Activated CD8-positive, alpha-beta memory T cell treated with anti-CD3 and anti-CD28 coated beads, Interleukin-2, amount 50 U/mL, for 1 hour (primary cell): ENCODE measurements around the gene TMEM139.
"Not testable (repeated sequence)": the region's sequence is repeated elsewhere in the genome, so short reads cannot be mapped to it uniquely, and the experiment has no call there.

Experiments
- DNase-seq: peaks from one replicate; pipeline ENCODE4 v3.0.0-alpha.2; 2020; ENCODE audit errors: extremely low read depth

The TMEM139 gene

DNA sequence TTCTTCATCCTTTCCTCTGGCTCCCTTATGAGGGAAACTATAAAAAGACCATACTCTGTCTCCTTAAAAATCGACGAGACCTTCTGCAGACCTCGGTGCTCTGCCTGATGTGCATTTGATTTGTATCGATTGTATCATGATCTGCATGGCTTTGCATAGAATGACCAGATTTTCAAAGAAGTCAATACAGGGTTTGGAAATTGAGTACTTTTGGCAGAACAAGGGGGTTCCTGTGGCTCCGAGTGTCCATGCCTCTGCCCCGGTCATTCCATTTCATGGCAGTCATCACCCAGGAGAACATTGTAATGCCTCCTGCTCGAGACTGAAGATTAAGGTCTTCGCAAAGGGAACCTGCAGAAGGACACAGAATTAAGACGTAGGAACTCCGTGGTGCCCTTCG, 4.1 kb downstream of the TMEM139 start:
- DNase-seq: no peak

DNA sequence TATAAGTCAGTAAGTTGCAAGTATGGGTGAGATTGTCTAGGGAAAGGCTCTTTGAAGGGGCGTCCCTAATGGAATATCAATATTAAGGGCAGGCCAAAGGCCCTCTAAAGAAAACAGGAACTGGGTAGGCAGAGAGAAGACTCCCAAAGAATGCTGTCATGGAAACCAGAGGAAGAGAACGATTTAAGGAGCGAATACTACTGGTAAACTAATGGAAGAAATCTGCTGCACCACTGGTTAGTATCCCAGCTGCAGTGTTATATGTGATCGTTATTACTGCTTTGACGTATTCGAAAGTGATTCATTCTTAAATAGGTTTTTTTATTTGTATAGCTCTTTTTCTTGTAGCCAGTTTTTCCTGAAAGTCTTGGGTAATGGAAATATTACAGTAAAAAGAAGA, 4.7 kb downstream of the TMEM139 start:
- DNase-seq: no peak

DNA sequence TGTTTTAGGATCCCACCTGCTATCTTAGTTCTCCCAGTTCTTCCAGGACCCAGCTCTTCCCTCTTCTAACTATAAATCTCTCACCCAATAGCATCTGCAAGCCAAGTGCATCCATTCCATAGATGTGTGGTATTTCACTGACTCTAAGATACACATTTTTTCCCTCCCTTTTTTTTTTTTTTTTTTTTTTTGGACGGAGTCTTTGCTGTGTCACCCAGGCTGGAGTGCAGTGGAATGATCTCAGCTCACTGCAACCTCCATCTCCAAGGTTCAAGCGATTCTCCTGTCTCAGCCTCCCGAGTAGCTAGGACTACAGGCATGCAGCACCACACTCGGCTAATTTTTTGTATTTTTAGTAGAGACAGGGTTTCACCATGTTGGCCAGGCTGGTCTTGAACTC, 5.1 kb downstream of the TMEM139 start:
- DNase-seq: not testable (repeated sequence)

DNA sequence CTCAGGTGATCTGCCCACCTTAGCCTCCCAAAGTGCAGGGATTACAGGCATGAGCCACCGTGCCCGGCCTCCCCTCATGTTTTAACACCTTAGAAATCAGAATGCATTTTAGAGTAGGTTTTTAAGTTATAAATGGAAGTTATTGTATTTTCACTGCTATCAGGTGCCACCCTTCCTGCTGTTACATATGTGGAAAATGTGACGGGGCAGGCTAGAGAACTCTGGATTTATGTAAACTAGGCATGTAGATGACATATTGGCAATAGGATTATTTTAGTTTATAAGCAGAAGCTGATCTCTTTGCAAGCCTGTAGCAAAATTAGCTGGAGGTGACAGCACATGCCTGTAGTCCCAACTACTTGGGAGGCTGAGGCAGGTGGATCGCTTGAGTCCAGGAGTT, 5.5 kb downstream of the TMEM139 start:
- no peak for DNase-seq

DNA sequence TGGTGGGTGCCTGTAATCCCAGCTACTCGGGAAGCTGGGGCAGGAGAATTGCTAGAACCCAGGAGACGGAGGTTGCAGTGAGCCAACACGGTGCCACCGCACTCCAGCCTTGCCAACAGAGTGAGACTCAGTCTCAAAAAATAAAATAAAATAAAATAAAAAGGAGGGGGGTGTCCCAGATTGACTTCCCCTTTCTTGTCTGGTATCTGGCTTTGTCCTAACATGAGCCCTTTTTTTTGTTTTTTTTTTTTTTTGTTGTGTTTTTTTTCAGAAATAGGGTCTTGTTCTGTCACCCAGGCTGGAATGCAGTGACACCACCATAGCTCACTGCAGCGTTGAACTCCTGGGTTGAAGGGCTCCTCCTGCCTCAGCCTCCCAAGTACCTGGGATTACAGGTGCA, 8.1 kb downstream of the TMEM139 start:
- no peak for DNase-seq

DNA sequence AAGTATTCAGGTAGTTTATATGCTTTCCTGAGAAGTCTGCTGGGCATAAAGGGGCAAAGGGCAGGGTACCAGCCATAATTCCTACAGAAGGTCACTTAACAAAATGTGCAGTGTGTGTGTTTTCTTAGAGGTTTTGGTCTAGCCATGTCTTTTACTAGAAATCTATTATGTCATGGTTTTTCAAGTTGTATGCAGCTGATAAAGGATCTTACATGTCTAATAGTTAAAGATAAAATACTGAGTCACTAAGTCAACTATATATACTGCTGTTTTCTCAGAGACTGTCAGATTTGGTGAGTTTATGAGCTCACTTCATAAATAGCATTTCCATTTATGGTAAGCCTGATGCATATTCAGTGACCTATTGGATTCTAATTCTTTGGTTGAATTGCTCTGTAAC, 11.1 kb downstream of the TMEM139 start:
- DNase-seq: no peak

DNA sequence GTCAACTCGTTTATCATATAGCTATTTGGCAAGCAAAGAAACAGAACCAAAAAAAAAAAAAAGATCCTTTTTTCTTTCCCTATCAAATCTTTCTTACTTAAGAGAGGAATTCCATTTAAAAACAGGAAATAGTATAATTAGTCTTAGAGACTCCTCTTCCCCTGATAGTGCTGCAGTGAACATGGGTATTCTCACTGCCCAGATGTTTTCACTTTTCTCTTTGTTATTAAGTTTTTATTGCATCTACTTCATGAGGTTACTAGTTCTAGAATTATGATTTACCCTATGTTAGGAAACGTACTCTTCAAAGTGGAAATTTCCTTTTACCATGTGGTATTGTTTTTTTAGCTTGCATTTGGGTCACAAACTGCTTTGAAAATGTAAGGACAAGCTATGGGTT, 11.9 kb downstream of the TMEM139 start:
- DNase-seq: no peak

DNA sequence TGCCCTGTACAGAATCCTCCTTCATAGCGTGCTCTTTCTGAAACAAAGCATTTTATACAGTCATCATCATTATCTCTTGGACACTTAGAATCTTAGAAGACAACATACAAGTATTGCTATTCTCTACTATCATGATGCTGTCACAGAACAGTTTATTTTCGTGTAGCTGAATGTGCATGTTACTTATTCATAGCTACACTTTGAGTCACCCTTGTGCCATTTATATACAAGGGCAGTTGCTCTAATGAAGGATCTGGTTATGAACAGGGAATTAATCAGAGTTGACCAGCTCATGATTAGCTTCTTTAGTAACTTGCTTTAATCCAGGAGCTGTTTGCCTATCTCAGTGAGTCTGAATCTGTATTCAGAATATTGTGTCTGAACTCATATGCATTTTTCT, 14.6 kb downstream of the TMEM139 start:
- no peak for DNase-seq

DNA sequence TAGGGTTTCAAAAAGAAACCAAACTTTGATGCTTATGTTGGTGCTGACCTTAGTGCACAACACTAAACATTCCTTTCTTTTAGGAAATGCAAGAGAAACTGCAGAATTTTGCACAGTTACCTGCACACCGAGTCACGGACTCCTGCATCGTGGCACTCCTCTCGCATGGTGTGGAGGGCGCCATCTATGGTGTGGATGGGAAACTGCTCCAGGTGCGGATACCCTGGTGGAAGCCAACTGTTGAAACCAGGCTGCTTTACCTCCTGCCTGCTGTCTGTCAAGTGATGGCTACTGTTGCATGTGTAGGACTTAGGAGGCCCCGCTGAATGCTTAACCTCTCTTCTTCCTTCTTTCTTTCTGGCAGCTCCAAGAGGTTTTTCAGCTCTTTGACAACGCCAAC, 15.1 kb downstream of the TMEM139 start:
- DNase-seq: peak; percentile 40

DNA sequence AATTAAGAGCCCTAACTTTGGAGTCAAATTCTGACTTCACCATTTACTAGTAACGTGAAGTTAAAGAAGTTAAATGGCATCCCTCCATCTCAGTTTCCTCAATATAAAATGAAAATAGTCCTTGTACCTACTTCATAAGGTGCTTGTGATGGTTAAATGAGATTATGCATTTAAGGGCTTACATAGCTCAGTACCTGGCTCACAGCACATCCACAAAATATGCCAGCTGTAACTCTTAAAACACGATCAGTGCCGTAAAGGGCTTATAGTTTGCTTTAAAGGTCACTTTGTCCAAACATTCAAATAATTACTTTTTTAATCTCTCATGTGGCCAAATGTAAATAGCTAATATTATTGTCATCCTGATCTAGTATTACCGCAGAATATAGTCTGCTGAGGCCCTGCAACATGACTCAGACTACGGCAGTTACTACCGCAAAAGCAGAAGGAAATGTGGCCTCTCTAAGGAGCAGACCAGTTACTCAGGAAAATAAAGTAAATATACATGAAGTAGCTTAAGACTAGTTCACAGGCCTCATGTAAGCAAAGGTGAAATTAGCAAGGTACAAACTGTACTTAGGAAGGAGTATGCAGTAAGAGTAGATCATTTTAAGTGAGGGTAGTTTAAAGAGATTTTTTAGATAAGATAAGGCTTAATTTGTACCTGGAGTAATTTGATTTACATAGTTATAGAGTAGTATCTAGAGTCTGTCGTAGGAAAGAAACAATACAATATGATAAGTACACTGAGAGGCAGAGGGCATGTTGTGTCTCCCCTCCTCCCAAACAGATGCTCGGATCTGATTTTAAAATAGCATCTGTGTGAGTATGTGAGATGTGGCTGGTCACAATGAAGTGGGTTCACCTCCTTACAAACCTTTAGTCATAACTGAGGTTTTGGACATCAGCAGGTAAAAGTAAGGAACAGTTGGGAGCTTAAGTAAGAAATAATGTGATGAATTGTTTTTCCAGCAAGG, 16.5 kb downstream of the TMEM139 start:
- no peak for DNase-seq

DNA sequence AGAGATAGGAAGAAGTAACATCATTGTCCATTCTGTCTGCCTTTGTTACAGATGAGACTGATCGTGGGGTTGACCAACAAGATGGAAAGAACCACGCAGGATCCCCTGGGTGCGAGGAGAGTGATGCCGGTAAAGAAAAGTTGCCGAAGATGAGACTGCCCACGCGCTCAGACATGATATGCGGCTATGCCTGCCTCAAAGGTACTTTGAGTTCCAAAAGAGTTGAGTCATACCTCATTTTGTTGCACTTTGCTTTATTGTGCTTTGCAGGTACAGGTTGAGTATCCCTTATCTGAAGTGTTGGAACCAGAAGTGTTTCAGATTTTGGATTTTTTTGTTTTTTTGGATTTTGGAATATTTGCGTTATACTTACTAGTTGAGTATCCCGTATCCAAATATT, 19.0 kb downstream of the TMEM139 start:
- DNase-seq: no peak

DNA sequence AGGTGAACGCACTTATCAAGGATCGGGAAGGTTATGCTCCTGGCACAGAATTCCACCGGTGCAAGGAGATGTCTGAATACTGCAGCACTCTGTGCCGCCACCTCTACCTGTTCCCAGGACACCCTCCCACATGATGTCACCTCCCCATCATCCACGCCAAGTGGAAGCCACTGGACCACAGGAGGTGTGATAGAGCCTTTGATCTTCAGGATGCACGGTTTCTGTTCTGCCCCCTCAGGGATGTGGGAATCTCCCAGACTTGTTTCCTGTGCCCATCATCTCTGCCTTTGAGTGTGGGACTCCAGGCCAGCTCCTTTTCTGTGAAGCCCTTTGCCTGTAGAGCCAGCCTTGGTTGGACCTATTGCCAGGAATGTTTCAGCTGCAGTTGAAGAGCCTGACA, 20.2 kb downstream of the TMEM139 start:
- no peak for DNase-seq

DNA sequence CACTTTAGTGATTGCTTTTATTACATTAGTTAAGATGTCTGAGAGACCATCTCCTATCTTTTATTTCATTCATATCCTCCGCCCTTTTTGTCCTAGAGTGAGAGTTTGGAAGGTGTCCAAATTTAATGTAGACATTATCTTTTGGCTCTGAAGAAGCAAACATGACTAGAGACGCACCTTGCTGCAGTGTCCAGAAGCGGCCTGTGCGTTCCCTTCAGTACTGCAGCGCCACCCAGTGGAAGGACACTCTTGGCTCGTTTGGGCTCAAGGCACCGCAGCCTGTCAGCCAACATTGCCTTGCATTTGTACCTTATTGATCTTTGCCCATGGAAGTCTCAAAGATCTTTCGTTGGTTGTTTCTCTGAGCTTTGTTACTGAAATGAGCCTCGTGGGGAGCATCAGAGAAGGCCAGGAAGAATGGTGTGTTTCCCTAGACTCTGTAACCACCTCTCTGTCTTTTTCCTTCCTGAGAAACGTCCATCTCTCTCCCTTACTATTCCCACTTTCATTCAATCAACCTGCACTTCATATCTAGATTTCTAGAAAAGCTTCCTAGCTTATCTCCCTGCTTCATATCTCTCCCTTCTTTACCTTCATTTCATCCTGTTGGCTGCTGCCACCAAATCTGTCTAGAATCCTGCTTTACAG, 20.8 kb downstream of the TMEM139 start:
- peak; percentile 21 for DNase-seq

DNA sequence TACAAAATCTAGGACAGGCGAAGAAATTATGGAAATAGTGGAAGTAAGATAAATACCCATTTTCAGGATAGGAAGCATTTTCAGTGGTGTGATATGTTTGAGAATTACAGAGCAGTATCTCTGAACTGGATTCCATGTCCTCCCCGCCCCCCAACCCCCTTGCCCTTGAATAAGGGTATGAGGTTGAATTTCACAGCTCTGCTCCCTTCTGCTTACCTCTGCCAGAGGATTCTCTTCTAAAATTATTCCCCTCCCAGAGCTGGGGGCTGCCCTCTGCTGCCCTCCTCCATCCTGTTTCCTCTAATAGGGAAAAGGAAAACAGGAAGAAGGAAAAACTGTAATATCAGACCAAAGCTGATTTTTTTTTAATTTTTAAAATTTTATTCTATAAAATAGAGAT, 23.9 kb downstream of the TMEM139 start:
- no peak for DNase-seq

DNA sequence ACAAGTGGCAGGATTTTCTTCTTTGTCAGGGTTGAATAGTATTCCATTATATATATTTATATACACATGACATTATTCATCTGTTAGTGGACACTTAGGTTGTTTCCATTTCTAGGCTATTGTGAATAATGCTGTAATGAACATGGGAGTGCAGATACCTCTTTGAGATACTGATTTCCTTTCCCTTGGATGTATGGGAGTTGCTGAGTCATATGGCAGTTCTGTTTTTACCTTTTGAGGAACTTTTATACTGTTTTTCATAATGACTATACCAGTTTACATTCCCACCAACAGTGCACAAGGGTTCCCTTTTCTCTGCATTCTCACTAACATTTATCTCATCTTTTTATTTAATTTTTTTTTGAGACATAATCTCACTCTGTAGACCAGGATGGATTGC, 29.4 kb downstream of the TMEM139 start:
- DNase-seq: no peak

DNA sequence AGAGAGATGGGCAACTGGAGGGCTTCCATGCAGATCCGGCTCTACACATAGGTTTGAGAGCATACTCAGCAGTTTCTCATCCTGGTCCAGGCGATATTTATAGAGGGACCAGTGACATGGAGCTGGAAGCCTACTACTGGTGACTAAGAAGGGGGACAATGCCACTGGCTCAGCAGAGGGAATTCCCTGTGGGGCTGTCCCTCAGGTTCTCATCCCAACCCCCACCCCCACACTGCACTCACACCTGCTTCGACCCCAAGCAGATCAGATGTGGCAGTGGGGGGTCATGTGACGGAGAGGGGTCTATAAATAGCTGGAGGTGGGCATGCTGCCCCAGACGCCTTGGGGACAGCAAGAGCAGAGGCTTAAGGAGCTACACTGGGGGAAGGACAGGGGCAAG, 31.0 kb downstream of the TMEM139 start, which contains the start of gene CLCN1:
Gene CLCN1, plus strand, starts transcription at position 336 of the 400 bp plus-strand sequence. CDS start 102 bp downstream, outside the sequence.
- no peak for DNase-seq

DNA sequence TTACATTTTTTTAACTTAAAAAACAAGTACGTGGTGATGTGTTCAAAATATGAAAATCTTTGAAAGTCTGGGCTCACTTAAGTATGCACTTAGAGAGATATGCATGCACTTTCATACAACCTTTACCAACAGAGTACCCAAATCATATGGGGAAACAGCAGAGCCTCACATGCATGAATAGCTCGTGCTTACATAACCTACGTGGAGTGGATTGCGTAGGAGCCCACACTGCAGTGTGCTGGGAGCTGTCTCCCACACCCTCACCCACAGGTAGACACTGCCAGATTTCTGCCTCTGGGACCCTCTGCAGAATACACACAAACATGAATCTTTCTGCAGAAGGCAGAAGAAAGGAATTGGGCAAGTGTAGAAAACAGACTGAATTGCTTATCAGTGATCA, 31.7 kb downstream of the TMEM139 start:
- DNase-seq: no peak

DNA sequence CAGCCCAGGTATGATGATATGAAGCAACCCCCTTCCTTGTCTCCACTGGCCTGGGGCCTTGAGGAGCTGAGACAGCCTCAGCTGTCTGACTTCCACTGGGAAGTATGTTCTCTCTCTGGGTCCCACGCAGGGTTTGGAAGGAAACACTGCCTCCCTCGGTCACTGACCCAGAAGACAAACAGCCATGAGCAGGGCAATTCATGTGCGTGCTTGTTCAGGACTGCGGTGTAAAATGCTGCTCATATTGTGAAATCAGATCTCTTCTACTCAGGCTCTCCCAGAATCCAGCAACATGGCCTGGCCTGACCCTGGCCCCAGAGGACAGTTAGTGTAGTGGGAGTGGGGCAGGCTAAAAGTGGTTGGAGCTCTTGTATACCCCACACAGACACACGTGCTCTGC, 33.9 kb downstream of the TMEM139 start:
- DNase-seq: no peak

DNA sequence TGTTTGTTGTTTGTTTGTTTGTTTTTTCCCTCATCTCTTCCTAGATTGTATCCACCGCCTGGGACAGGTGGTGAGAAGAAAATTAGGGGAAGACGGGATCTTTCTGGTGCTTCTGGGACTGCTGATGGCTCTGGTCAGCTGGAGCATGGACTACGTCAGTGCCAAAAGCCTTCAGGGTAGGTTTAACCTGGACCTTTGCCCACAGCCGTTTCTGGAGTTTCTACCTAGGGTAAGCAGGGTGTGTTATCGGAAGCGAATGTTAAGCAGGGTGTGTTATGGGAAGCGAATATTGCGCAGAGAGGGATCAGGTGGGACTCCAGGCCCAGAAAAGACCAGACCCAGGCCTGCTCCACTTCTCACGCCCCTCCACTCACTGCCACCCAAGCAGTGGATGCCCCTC, 35.9 kb downstream of the TMEM139 start:
- no peak for DNase-seq

DNA sequence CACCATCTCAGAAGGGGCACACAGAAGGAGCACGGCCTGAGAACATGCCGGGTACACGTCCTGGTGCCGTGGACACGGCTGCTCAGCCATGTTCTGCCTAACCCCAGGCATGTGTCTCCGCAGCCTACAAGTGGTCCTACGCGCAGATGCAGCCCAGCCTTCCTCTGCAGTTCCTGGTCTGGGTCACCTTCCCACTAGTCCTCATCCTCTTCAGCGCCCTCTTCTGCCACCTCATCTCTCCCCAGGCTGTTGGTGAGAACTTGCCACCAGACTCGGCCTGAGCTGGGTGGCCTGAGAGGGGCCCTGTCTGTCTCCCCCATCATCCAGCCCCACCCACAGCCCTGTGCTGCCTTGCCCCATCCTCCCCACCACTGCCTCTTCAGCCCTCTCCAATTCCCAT, 36.5 kb downstream of the TMEM139 start:
- no peak for DNase-seq

DNA sequence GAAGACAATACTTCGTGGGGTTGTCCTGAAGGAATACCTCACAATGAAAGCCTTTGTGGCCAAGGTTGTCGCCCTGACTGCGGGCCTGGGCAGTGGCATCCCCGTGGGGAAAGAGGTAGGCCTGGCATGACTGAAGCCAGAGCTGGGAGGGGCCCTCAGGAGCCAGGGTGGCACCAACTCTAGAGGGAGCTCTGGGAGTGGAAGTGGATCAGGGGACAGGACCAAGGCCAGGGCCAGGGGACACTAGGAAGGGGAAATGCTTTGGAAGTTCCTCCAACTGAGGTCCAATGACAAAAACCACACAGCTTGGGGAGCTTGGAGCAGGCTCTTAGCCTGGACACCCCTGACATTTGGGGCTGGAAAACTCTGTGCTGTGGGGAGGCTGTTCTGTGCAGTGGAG, 37.0 kb downstream of the TMEM139 start:
- no peak for DNase-seq

DNA sequence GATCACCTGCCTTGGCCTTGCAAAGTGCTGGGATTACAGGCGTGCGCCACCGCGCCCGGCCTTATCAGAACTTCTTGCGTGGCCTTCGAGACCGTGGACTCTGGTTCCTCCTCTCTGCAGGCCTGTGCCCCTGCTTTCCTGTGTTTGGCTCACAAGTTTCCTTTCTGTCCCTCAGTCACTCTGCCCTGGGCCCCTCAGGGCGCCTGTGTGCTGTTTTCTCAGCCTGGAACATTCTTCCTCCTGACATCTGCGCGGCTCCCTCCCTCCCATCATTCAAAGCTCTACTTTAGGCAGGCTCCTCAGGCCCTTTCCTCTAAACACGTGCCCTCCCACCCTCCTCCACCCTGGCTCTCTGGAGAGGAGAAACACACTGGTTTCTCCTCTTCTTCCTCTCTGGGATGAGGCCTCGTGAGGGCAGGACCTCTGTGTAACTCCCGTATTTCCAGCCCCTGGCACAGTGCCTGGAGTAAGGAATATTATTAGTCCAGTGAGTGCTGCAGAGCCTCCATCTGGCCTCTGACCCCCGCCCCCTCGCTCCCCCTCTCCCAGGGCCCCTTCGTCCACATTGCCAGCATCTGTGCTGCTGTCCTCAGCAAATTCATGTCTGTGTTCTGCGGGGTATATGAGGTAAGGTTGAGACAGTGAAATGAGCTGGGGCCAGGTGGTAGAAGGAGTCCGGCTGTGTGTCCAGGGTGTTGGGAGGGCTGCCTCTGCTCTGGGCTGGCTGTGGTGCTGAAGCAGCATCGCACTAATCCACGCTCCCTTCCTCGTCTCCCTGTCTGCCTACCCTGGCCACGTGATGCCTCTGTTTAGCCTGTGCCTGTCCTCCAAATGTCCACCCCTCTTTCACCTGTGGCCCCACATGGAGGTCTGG, 38.2 kb downstream of the TMEM139 start:
- DNase-seq: no peak
